HUES6 (cell line): ENCODE measurements around the gene ADH7.

Source experiments
- H3K27ac ChIP-seq: 2 replicates; pipeline ENCODE4 v1.7.0; 2013; ENCODE audit warnings: low read depth, mild to moderate bottlenecking, low read length, inconsistent platforms
- H3K27me3 ChIP-seq: 2 replicates; pipeline ENCODE4 v1.6.1; 2013; ENCODE audit warnings: low read length; ENCODE audit not compliant: control insufficient read depth, insufficient read depth
- H3K36me3 ChIP-seq: 2 replicates; pipeline ENCODE4 v1.6.1; 2013; ENCODE audit warnings: low read length; ENCODE audit not compliant: control insufficient read depth, insufficient read depth
- H3K4me1 ChIP-seq: 2 replicates; pipeline ENCODE4 v1.6.1; 2013; ENCODE audit warnings: low read length; ENCODE audit not compliant: control insufficient read depth, insufficient read depth
- H3K4me3 ChIP-seq: 2 replicates; pipeline ENCODE4 v1.5.1; 2013; ENCODE audit warnings: low read depth, low read length
- H3K9ac ChIP-seq: one replicate; pipeline ENCODE4 v1.6.1; 2013; ENCODE audit warnings: mild to moderate bottlenecking, low read length
- H3K9me3 ChIP-seq: 2 replicates; pipeline ENCODE4 v1.6.1; 2013; ENCODE audit warnings: low read depth, low read length; ENCODE audit not compliant: control insufficient read depth, insufficient read depth

ADH7 gene

GRCh38 chr4:99435154-99435553 is at the start of gene ADH7:
Gene ADH7, minus strand, starts transcription at chr4:99435342. Its CDS starts 109 bp downstream, at chr4:99435233.
- H3K9ac ChIP-seq = no peak within 1 kb of the TSS
- H3K36me3 ChIP-seq = no peaks in the 10 kb centered on the region
- H3K4me1 ChIP-seq = no peaks in the 10 kb centered on the region
- no peak within 1 kb of the TSS for H3K4me3 ChIP-seq
- H3K27ac ChIP-seq = no peak within 1 kb of the TSS
- no peaks in the 10 kb centered on the region for H3K9me3 ChIP-seq
- no peaks in the 10 kb centered on the region for H3K27me3 ChIP-seq

- no peak overlapping the region for H3K27ac ChIP-seq
- H3K27me3 ChIP-seq = no peaks in the 10 kb centered on the region
- H3K4me3 ChIP-seq = no peak overlapping the region
- no peaks in the 10 kb centered on the region for H3K36me3 ChIP-seq
- H3K4me1 ChIP-seq = no peaks in the 10 kb centered on the region
- H3K9ac ChIP-seq = no peak overlapping the region
- peaks cover 43% of the 10 kb centered on the region for H3K9me3 ChIP-seq
These were observed 48.5 kb upstream of the ADH7 start for GRCh38 chr4:99483636-99484035.

- Histone ChIP-seq H3K4me3 (no peak overlapping the region), H3K36me3 (no peaks in the 10 kb centered on the region), H3K27me3 (no peaks in the 10 kb centered on the region), H3K4me1 (no peaks in the 10 kb centered on the region), H3K9me3 (no peaks in the 10 kb centered on the region), H3K9ac (no peak overlapping the region), H3K27ac (no peak overlapping the region)
These were observed 38.0 kb upstream of the ADH7 start for GRCh38 chr4:99473131-99473530.

GRCh38 chr4:99471896-99472295 is 36.8 kb upstream of the ADH7 start:
- Histone ChIP-seq H3K27ac (no peak overlapping the region), H3K4me3 (no peak overlapping the region), H3K36me3 (no peaks in the 10 kb centered on the region), H3K27me3 (no peaks in the 10 kb centered on the region), H3K9me3 (no peaks in the 10 kb centered on the region), H3K9ac (no peak overlapping the region), H3K4me1 (no peaks in the 10 kb centered on the region)

GRCh38 chr4:99471349-99471748 is 36.2 kb upstream of the ADH7 start:
- H3K9ac ChIP-seq = no peak overlapping the region
- no peak overlapping the region for H3K4me3 ChIP-seq
- no peak overlapping the region for H3K27ac ChIP-seq
- H3K4me1 ChIP-seq = no peaks in the 10 kb centered on the region
- H3K27me3 ChIP-seq = no peaks in the 10 kb centered on the region
- H3K36me3 ChIP-seq = no peaks in the 10 kb centered on the region
- no peaks in the 10 kb centered on the region for H3K9me3 ChIP-seq

- H3K9me3 ChIP-seq = no peaks in the 10 kb centered on the region
- H3K36me3 ChIP-seq = no peaks in the 10 kb centered on the region
- no peak overlapping the region for H3K4me3 ChIP-seq
- H3K9ac ChIP-seq = no peak overlapping the region
- H3K4me1 ChIP-seq = no peaks in the 10 kb centered on the region
- no peaks in the 10 kb centered on the region for H3K27me3 ChIP-seq
- no peak overlapping the region for H3K27ac ChIP-seq
These were observed 33.7 kb upstream of the ADH7 start for GRCh38 chr4:99468889-99469288.

GRCh38 chr4:99467887-99468286 is 32.7 kb upstream of the ADH7 start:
- no peaks in the 10 kb centered on the region for H3K4me1 ChIP-seq
- no peaks in the 10 kb centered on the region for H3K9me3 ChIP-seq
- H3K4me3 ChIP-seq = no peak overlapping the region

GRCh38 chr4:99463566-99463965 is 28.4 kb upstream of the ADH7 start:
- Histone ChIP-seq H3K27ac (no peak overlapping the region), H3K9ac (no peak overlapping the region), H3K4me1 (peaks cover 9% of the 10 kb centered on the region), H3K9me3 (no peaks in the 10 kb centered on the region), H3K36me3 (no peaks in the 10 kb centered on the region), H3K4me3 (no peak overlapping the region), H3K27me3 (no peaks in the 10 kb centered on the region)

More at GRCh38 chr4:99467887-99468286, 32.7 kb upstream of the ADH7 start:
- Histone ChIP-seq H3K36me3 (no peaks in the 10 kb centered on the region), H3K27ac (no peak overlapping the region), H3K9ac (no peak overlapping the region), H3K27me3 (no peaks in the 10 kb centered on the region)

GRCh38 chr4:99462875-99463464 is 27.8 kb upstream of the ADH7 start:
- H3K4me3 ChIP-seq = no peak overlapping the region
- H3K9me3 ChIP-seq = no peaks in the 10 kb centered on the region
- H3K4me1 ChIP-seq = peaks cover 9% of the 10 kb centered on the region
- no peak overlapping the region for H3K9ac ChIP-seq
- H3K27me3 ChIP-seq = no peaks in the 10 kb centered on the region
- H3K27ac ChIP-seq = no peak overlapping the region
- H3K36me3 ChIP-seq = no peaks in the 10 kb centered on the region

- no peaks in the 10 kb centered on the region for H3K36me3 ChIP-seq
- no peak overlapping the region for H3K4me3 ChIP-seq
- H3K9me3 ChIP-seq = no peaks in the 10 kb centered on the region
- no peak overlapping the region for H3K27ac ChIP-seq
- no peak overlapping the region for H3K9ac ChIP-seq
- no peaks in the 10 kb centered on the region for H3K27me3 ChIP-seq
- H3K4me1 ChIP-seq = peaks cover 9% of the 10 kb centered on the region
These were observed 26.7 kb upstream of the ADH7 start for GRCh38 chr4:99461623-99462401.

GRCh38 chr4:99459546-99460042 is 24.5 kb upstream of the ADH7 start:
- Histone ChIP-seq H3K27me3 (no peaks in the 10 kb centered on the region), H3K36me3 (no peaks in the 10 kb centered on the region), H3K9me3 (no peaks in the 10 kb centered on the region), H3K4me1 (peaks cover 9% of the 10 kb centered on the region), H3K27ac (no peak overlapping the region), H3K9ac (no peak overlapping the region), H3K4me3 (no peak overlapping the region)
